GM13976 (cell line): Measurements from ENCODE around the gene TARDBP.
"Not testable (repeated sequence)": the region's sequence is repeated elsewhere in the genome, so short reads cannot be mapped to it uniquely, and the experiment has no call there.

Source experiments
- DNase-seq: peaks from one replicate; pipeline ENCODE4 v3.0.0; 2012; ENCODE audit warnings: low spot score
- CTCF ChIP-seq: IDR thresholded peaks from 2 replicates; pipeline ENCODE4 v1.5.1; 2012; ENCODE audit warnings: borderline replicate concordance, mild to moderate bottlenecking; ENCODE audit not compliant: insufficient read depth; ENCODE audit errors: extremely low read depth, missing control alignments, control extremely low read depth
- in situ Hi-C: fragments of 300-500 bp; cut with MboI; formaldehyde crosslinking; loops from one replicate; pipeline ENCODE4 v1.12.0; 2022; ENCODE audit warnings: low sequenced_read_pairs, mixed read lengths, inconsistent platforms; ENCODE audit not compliant: unreplicated experiment

The TARDBP gene

GRCh38 chr1:10992864-10993263, 19.6 kb upstream of the TARDBP start:
- no peak for DNase-seq
- no peak for TF ChIP-seq CTCF
- in situ Hi-C loops, result no loop called here

- in situ Hi-C loops, result no loop called here
- no peak for TF ChIP-seq CTCF
- no peak for DNase-seq
Observed at GRCh38 chr1:10996100-10996499, 16.4 kb upstream of the TARDBP start.

GRCh38 chr1:11000526-11000925, 11.9 kb upstream of the TARDBP start:
- in situ Hi-C loops, result no loop called here
- DNase-seq, result no peak
- no peak for TF ChIP-seq CTCF

- in situ Hi-C loops, result no loop called here
- TF ChIP-seq CTCF, result no peak
- no peak for DNase-seq
Observed at GRCh38 chr1:11013160-11013531, 692 bp downstream of the TARDBP start.

- in situ Hi-C loops, DNase-seq: not testable (repeated sequence)
Observed at GRCh38 chr1:11019358-11019757, 6.9 kb downstream of the TARDBP start.

- DNase-seq, result no peak
- in situ Hi-C loops, result no loop called here
- no peak for TF ChIP-seq CTCF
Observed at GRCh38 chr1:11019971-11020370, 7.5 kb downstream of the TARDBP start.

GRCh38 chr1:11023201-11023600, 10.7 kb downstream of the TARDBP start:
- in situ Hi-C loops, result no loop called here
- no peak for TF ChIP-seq CTCF

More at GRCh38 chr1:11023201-11023600, 10.7 kb downstream of the TARDBP start:
- DNase-seq, result no peak
